ENCODE results near the gene LSM5. TPM values are rescaled to one million over a fixed set of nuclear protein-coding genes. Genes with fewer than 3 reads are reported as not detected.

LSM5 gene
- total and polyA plus RNA-seq, 9 of the 15 experiments (the other 6 are each of a cell fraction or from before 2014, with no cell fraction given) = 36.3 to 620 (median 186) TPM

DNA sequence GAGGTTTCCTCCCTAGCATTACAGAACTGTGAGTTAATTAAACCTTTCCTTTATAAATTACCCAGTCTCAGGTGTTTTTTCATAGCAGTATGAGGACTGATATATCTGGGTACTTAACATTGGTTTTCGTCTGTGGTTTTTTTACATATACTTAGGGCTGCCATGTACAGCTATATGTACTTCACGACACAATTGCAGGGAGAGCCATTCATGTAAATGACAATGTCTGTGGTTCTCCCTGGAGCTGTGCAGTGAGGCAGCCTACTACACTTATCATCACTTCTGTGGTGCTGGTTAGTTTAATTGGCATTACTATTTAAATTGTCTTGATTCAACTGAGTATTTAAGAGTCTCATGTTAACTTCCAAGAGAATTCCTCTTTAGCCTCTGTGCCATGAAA is 45.8 kb upstream of the LSM5 start:
- intact Hi-C loops (cut with micrococcal nuclease) = no loop called here
- H2AFZ ChIP-seq (ENCODE audit: low read depth, low read length) = no peak overlapping the region
- no peak overlapping the region for H3K4me3 ChIP-seq
- H3K9me3 ChIP-seq (replicated peaks; ENCODE audit: control insufficient read depth, insufficient read depth, low read depth, low read length) = no peaks in the 10 kb centered on the region
- H3K4me1 ChIP-seq (replicated peaks in 1 of 2; ENCODE audit: control insufficient read depth in 2 of 2, insufficient read depth in 2 of 2, low read length in 2 of 2) = peaks cover 0 to 6% of the 10 kb centered on the region in 2 experiments; a peak in 2 of 5 replicates
- H3K4me2 ChIP-seq (ENCODE audit: insufficient read depth, low read length) = no peak overlapping the region
- DNase-seq (ENCODE audit: extremely low read depth in 1 of 4, low spot score in 3 of 4) = no peak
- in situ Hi-C loops (cut with MboI) = no loop called here
- no peak for FAIRE-seq
- ATAC-seq = no peak
- no peaks in the 10 kb centered on the region for H3K27me3 ChIP-seq (ENCODE audit: control insufficient read depth in 2 of 2, insufficient read depth in 2 of 2, low read length in 2 of 2)
- H3K9me1 ChIP-seq (ENCODE audit: control insufficient read depth, insufficient read depth, low read length) = no peaks in the 10 kb centered on the region
- peaks cover 57% of the 10 kb centered on the region for H3K79me2 ChIP-seq (ENCODE audit: control insufficient read depth, insufficient read depth, low read length)
- WGBS (ENCODE audit: insufficient coverage, low coverage, missing lambda C conversion rate) = 65% methylated on average over 2 of the region's 2 CpGs
- ChIA-PET POLR2A (interaction anchor here (1.3 kb wide), 1 partner anchor 10 kb away, joined by 4 read pairs; no protein-coding TSS in a partner anchor), CTCF (ENCODE audit: low intra/inter-chr PET ratio) (no interaction called here)
- H3K9ac ChIP-seq (ENCODE audit: insufficient read depth in 1 of 2, low read depth in 2 of 2, low read length in 2 of 2) = no peak overlapping the region
- peaks cover 10% of the 10 kb centered on the region; the same call in 2 of the 3 replicates for H3K36me3 ChIP-seq (ENCODE audit: control insufficient read depth, insufficient read depth, low read length)
- BruUV-seq (replicated peaks) = no TSS peak
- TF ChIP-seq ATF3 (IDR thresholded peaks at IDR 0.05) (no peak), ATF3 (CRISPR knock-in tag; conservative IDR thresholded peaks at IDR 0.05) (no peak), SMARCE1 (IDR thresholded peaks at IDR 0.05) (no peak), PTBP1 (IDR thresholded peaks at IDR 0.05; ENCODE audit: low read depth, low read length) (no peak), TAF7 (tag; IDR thresholded peaks at IDR 0.05) (no peak), TBL1XR1 (IDR thresholded peaks at IDR 0.05; ENCODE audit: low read length in 2 of 2) (no peak)
- H4K20me1 ChIP-seq (replicated peaks; ENCODE audit: control insufficient read depth, insufficient read depth, low read length) = no peaks in the 10 kb centered on the region
- no peak overlapping the region for H3K27ac ChIP-seq (ENCODE audit: extremely low read depth, low read depth, low read length)

Measured in K562 (cell line).